Stimulated activated CD4-positive, alpha-beta T cell treated with anti-CD3 and anti-CD28 coated beads, Interleukin-15, amount 100 ng/mL, for 48 hours (primary cell): ENCODE results near the gene IGF2R.

Experiments used
- DNase-seq, 2 donors: peaks; one replicate each; pipeline ENCODE4 v3.0.0-alpha.2; 2020; ENCODE audit warnings: low read depth in 2 of 2

IGF2R gene

DNA sequence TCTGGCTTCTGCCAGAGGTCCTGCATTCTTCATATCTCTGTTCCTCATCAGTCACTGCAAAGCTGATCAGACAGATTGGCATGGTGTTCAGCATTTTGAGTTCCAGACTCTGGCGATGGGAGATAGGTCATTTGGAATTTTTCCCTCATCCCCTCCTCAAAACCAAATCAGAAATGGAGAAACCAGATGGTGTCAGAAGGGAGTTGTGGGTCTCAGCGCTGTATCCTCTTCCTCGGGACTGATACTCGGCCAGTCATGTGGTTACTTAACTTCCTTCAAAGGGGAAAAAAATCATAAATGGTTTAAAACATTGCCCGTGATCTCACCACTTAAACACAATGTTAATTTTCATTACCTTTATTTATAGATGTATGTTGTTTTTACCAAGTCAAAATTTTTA, 75.8 kb downstream of the IGF2R start:
- no peak for DNase-seq

- DNase-seq, result no peak
Measured at GRCh38 chr6:160048471-160048870, 79.6 kb downstream of the IGF2R start.

- DNase-seq, result no peak
Measured at GRCh38 chr6:160049346-160049745, 80.5 kb downstream of the IGF2R start.

DNA sequence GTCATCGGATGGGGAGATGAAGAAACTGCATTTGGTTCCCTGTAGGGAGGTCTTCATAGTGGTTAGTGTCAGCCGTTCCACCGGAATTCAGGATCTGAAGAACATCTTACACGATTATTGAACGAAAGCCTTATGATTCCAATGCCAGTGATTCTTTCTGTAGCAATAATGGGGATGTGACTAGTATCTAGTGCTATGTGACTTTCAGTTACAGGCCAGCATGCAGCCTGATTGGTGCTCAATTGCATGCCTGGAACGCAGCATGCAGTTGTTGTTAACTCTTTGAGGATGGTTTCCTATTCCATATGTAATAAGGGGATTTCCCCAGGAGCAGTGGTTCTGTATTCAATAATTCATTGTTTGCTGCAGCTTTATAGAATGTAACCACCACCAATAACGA, 81.1 kb downstream of the IGF2R start:
- DNase-seq, result no peak

DNA sequence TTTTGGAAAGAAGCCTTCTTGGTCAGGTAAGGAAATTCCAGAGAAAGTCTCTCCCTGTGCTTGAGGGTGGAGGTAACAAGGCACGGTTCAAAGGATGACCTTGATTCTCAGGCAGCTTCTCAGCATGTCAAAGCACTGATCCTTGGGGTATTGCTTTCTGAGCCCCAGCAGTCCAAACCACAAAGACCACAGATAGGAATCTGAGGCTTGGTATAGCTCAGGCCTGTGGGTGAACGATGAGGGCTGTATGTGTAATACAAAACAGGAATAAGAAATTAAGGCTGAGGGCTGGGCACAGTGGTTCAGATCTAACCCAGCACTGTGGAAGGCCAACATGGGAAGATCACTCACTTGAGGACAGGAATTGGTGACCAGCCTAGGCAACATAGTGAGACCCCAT, 82.5 kb downstream of the IGF2R start:
- DNase-seq, result no peak

DNA sequence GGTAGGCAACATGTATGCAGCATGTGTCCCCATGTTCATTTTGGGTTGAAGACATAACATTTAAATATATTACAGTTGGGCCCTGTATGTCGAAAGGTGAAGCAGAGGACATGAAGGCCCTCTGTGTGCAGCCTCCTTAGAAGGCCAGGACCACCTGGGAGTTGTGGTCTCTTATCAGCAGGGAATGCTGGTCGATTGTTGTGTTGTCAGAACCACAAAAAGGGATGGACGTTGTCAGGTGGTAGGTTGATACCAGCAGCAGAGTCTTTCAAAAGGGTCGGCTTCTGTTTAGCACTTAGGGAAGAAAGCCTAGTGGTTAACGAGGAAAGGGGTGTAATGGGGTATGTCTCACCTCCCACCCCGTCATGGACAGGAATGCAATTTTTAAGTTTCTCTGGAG, 85.4 kb downstream of the IGF2R start:
- DNase-seq, result no peak

DNA sequence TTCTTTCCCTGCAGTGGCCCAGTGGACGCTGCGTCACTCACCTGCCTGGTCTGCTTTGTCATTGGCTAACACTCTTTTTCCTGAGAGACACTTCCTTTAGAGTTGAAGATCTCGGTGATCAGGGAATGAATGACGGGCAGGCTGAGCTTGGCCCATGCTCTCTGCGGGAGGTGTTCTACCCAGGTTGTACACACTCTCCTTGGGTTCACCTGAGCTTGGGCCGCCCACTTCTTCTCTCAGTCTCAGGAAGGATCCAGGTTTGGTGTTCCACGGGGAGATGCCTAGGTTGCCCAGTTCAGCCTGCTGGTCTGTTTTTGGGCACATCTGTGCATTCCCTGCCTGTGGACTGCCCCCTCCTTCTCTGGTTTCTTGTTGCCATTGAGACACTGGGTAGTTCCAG, 86.0 kb downstream of the IGF2R start:
- no peak for DNase-seq

DNA sequence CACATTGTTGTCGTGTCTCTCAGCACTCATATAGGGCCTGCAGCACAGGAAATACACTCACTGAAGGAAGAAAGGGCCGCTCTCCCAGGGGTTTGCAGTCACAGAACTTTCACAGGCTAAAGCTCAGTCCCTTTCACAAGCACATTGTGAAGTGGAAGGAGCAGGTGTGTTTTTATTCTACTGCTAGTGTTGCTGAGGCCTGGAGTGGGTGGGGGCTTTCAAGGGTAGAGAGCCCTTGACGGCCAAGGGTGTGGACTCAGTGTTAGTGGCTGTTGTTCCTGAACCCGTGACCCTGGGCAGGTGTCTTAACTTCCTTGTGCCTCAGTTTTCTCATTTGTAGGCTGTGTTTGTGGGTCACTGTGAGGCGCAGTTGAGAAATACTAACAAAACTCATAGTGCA, 86.5 kb downstream of the IGF2R start:
- DNase-seq, result no peak

GRCh38 chr6:160055813-160056212, 86.9 kb downstream of the IGF2R start:
- no peak for DNase-seq

GRCh38 chr6:160057080-160057479, 88.2 kb downstream of the IGF2R start:
- DNase-seq, result no peak

GRCh38 chr6:160058603-160059215, 89.8 kb downstream of the IGF2R start:
- no peak for DNase-seq

DNA sequence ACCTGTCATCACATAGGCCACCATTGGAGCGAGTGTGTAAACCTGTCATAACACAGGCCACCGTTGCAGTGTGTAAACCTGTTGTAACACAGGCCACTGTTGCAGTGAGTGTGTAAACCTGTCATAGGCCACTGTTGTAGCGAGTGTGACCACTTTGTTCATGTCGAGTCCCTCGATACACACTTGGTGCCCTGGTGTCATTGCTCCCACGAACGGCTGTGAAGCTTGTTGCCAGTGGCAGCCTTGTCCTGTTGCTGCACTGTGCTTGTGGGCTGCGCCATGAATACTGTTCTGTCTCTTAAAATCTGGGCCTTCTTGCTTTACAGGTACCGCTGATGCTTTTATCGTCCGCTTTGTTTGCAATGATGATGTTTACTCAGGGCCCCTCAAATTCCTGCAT, 91.3 kb downstream of the IGF2R start:
- DNase-seq, result no peak

DNA sequence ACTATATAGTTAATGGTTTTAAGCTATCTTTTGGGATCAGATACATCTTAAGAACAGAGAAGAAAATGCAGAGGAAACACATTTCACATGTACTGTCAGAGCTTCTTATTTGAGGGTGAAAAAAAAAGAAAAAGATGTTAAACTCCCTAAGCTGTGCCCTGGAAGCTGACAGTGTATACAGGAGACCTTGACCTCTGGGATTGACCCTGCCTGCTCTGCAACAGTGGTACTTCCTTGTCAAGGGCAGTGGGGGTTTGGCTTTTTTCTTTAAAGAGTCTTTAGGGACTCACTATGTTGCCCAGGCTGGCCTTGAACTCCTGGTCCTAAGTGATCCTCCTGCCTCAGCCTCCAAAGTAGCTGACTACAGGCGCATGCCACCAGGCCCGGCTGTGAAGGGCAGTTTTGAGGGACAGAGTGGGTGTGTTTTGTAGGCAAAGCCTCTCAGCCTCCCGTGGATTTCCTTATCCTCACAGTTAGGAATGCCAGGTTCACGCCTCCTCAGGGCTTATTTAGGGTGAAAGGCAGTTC, 92.1 kb downstream of the IGF2R start:
- DNase-seq, result no peak

DNA sequence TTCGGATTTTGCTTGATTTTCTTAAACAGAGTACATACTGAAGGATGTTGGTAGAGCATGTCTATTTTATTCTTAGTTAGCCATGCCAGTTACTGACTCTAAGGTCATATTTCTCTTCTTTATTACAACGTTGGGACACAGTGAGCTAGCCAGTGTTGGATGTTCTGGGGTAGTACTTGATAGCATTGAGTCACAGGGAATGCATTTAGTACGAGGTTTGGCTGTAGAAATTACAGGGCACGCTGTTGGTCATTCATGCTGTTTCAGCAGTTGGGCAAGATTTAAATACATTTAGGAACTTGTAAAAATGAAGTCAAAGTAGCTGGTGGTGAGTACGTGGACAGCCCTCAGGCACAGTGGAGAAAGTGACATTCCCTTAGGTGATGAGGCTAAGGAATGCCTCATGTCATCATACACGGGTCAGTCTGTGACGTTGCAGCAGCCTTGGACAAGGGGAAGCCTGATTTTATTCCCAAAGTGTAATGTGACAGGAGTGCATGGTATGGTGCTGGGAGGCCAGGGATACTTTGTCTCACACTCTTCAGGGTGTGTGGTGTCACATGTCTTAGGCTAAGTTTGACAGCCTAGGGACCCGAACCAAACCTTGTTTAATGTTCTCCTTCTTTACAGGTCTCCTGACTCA, 95.0 kb downstream of the IGF2R start:
- DNase-seq, result no peak

- no peak for DNase-seq
Measured at GRCh38 chr6:160065200-160065599, 96.3 kb downstream of the IGF2R start.

DNA sequence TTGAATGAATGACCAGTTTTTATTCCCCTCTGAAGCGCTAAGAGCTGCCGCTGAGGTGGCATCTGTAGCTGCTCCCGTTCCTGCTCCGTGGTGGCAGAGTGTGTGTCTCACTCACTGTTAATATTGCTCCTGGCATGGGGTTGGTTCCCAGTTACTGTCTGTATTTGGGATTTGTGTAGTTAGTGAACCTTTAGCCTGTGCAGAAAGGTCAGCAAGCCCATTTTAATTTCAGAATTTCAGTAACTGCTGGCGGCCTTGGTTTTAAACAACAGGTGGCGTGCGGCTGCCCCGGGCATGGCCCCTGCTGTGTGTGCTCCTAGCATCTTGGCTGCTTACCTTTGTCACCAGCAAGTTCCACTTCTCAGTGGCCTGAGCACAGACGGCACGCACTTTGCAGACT, 98.7 kb downstream of the IGF2R start:
- DNase-seq, result no peak

DNA sequence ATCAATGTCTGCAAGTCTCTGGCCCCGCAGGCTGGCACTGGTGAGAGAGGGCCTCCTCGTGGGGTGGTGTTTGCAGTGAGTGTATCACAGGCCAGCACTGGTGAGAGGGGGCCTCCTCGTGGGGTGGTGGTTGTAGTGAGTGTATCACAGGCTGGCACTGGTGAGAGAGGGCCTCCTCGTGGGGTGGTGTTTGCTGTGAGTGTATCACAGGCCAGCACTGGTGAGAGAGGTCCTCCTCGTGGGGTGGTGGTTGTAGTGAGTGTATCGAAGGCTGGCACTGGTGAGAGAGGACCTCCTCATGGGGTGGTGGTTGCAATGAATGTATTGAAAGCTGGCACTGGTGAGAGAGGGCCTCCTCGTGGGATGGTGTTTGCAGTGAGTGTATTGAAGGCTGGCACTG, 99.5 kb downstream of the IGF2R start:
- no peak for DNase-seq

GRCh38 chr6:160069050-160069454, 100.2 kb downstream of the IGF2R start:
- no peak for DNase-seq

- no peak for DNase-seq
Measured at GRCh38 chr6:160069459-160069858, 100.6 kb downstream of the IGF2R start.

DNA sequence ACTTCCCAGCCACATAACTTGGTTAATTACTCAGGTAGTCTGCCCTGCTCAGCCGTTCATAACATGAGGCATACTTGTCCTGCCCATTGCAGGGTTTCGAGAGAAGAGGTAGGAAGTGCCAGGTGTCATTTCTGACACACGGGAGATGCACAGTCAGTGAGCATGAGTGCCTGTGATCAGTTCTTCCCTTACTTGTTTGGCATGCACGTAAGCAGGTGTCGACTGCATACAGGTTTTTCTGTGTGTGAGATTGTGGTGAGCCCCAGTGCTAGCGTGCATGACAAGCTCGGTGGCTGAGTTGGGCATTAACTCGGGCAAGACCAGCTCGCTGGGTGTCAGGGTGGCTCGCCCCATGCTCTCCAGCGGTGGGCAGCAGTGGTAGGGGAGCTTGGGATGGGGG, 101.5 kb downstream of the IGF2R start:
- no peak for DNase-seq

GRCh38 chr6:160070831-160071230, 101.9 kb downstream of the IGF2R start:
- DNase-seq, result no peak

- DNase-seq, result no peak
Measured at GRCh38 chr6:160071805-160072690, 103.2 kb downstream of the IGF2R start.

GRCh38 chr6:160073272-160073671, 104.4 kb downstream of the IGF2R start:
- DNase-seq, result no peak
